ENCODE measurements around the gene ARHGAP10.

GRCh38 chr4:147884536-147884935, 152.6 kb downstream of the ARHGAP10 start:
- TF ChIP-seq EZH2 (IDR thresholded peaks at IDR 0.05) = no peak
- TF ChIP-seq POLR2AphosphoS5 (IDR thresholded peaks at IDR 0.05; ENCODE audit: borderline replicate concordance, low read depth, low read length) = no peak
